ENCODE results near the gene ZNF608. TPM values are rescaled to one million over a fixed set of nuclear protein-coding genes. Genes with fewer than 3 reads are reported as not detected.
A peak's percentile ranks its signal among the peaks of the same experiment; 100 is the strongest.

ZNF608 gene
- total RNA-seq, 1 donor from 2014 or later, result 213 TPM

DNA sequence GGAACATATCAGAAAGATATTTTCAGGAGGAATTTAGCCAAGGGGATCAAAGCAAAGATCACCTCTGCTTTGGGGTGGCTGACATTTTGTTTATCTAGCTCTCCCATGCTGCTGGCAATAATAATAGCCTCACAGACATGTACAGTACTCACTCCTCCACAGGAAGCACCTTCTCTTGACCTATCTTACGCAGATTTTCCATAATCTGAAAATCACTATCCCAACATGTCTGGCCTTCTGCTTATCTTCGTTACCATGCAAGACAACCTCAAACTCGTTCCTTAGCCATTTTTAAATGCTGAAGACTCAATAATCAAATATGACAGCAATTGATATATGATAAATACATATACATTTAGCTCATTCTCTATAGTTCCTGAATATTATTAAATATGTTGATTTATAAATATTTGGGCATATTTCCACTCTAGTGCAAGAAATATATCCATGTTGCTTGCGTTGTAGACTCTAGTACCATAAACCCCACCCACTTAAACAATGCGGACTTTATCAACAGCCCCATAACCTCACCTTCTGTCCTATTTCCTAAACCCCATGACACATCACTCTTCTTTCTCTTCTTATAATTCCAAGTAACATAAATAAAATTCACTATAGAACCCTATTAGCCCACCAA is 18.0 kb downstream of the ZNF608 start:
- H3K79me2 ChIP-seq (ENCODE audit: low read depth), result peaks cover 100% of the 10 kb centered on the region
- no peak overlapping the region for H3K4me2 ChIP-seq
- no peak for DNase-seq (ENCODE audit: low spot score)
- Mint-ChIP-seq H3K36me3 (peaks cover 35% of the 10 kb centered on the region), H3K27me3 (ENCODE audit: insufficient read depth, low read depth) (no peaks in the 10 kb centered on the region), H3K9me3 (peaks cover 2% of the 10 kb centered on the region), H3K27ac (no peak overlapping the region), H3K4me1 (peaks cover 66% of the 10 kb centered on the region), H3K4me3 (no peak overlapping the region)
- no peak overlapping the region for H3K4me3 ChIP-seq
- H3F3A ChIP-seq (ENCODE audit: low read depth), result peaks cover 13% of the 10 kb centered on the region
- no peak overlapping the region for H3K27ac ChIP-seq
- peaks cover 69% of the 10 kb centered on the region for H3K4me1 ChIP-seq
- no peak for TF ChIP-seq EZH2phosphoT487 (IDR thresholded peaks at IDR 0.05)
- no peak for TF ChIP-seq EZH2 (IDR thresholded peaks at IDR 0.05)
- TF ChIP-seq, protein P1, sequence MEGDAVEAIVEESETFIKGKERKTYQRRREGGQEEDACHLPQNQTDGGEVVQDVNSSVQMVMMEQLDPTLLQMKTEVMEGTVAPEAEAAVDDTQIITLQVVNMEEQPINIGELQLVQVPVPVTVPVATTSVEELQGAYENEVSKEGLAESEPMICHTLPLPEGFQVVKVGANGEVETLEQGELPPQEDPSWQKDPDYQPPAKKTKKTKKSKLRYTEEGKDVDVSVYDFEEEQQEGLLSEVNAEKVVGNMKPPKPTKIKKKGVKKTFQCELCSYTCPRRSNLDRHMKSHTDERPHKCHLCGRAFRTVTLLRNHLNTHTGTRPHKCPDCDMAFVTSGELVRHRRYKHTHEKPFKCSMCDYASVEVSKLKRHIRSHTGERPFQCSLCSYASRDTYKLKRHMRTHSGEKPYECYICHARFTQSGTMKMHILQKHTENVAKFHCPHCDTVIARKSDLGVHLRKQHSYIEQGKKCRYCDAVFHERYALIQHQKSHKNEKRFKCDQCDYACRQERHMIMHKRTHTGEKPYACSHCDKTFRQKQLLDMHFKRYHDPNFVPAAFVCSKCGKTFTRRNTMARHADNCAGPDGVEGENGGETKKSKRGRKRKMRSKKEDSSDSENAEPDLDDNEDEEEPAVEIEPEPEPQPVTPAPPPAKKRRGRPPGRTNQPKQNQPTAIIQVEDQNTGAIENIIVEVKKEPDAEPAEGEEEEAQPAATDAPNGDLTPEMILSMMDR (IDR thresholded peaks at IDR 0.05), result no peak
- no peaks in the 10 kb centered on the region for H3K27me3 ChIP-seq
- peaks cover 100% of the 10 kb centered on the region for H4K20me1 ChIP-seq (ENCODE audit: low read depth)
- H3K36me3 ChIP-seq, result peaks cover 4% of the 10 kb centered on the region
- no peaks in the 10 kb centered on the region for H3K9me3 ChIP-seq (ENCODE audit: low read depth)
- H2AFZ ChIP-seq (replicated peaks), result no peak overlapping the region
- no peak overlapping the region for H3K9ac ChIP-seq

DNA sequence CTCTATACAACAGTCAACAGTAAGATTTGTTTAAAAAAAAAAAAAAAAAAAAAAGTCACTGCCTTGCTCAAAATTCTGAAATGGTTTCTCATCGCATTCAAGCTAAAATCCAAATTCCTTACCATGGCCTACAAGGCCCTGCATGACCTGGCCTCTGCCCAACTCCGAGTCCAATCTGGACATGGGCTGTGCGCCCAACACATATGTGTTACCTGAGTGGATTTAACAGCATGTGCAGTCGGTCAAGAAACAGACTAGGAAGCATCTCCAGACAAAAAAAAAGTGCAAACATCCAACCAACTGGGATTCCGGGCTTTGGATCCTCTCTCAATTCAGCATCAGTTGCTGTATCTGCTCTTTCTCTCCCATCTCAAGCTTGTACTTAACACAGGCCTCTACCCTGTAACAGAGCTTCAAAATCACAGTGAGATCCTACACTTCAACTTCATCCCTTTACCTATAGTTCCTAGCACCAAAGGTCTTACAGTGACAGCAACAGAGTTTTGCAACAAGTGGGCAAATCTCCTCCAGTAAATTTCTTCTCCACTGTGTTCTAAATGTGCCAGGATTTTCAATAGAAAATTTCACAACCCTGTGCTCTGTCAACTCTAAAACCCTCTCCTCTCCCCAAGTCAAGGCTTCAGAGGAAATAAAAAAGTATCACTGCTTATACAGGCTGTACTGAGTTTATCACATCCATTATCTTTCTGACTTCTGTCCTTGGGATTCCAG is 19.6 kb downstream of the ZNF608 start:
- Mint-ChIP-seq H3K4me1 (peaks cover 58% of the 10 kb centered on the region), H3K36me3 (peaks cover 36% of the 10 kb centered on the region), H3K27me3 (ENCODE audit: insufficient read depth, low read depth) (no peaks in the 10 kb centered on the region), H3K27ac (peak overlapping the region; percentile 25), H3K9me3 (peaks cover 2% of the 10 kb centered on the region), H3K4me3 (no peak overlapping the region)
- Histone ChIP-seq H3K27ac (no peak overlapping the region), H3F3A (ENCODE audit: low read depth) (no peaks in the 10 kb centered on the region), H3K36me3 (peaks cover 4% of the 10 kb centered on the region), H3K27me3 (no peaks in the 10 kb centered on the region), H3K79me2 (ENCODE audit: low read depth) (peaks cover 100% of the 10 kb centered on the region), H3K9me3 (ENCODE audit: low read depth) (no peaks in the 10 kb centered on the region), H4K20me1 (ENCODE audit: low read depth) (peaks cover 100% of the 10 kb centered on the region), H3K4me1 (peaks cover 58% of the 10 kb centered on the region), H3K9ac (no peak overlapping the region), H2AFZ (replicated peaks) (no peak overlapping the region), H3K4me2 (no peak overlapping the region), H3K4me3 (no peak overlapping the region)
- TF ChIP-seq, protein P1 (IDR thresholded peaks at IDR 0.05), result no peak
- TF ChIP-seq EZH2phosphoT487 (IDR thresholded peaks at IDR 0.05), result no peak
- no peak for TF ChIP-seq EZH2 (IDR thresholded peaks at IDR 0.05)
- no peak for DNase-seq (ENCODE audit: low spot score)

DNA sequence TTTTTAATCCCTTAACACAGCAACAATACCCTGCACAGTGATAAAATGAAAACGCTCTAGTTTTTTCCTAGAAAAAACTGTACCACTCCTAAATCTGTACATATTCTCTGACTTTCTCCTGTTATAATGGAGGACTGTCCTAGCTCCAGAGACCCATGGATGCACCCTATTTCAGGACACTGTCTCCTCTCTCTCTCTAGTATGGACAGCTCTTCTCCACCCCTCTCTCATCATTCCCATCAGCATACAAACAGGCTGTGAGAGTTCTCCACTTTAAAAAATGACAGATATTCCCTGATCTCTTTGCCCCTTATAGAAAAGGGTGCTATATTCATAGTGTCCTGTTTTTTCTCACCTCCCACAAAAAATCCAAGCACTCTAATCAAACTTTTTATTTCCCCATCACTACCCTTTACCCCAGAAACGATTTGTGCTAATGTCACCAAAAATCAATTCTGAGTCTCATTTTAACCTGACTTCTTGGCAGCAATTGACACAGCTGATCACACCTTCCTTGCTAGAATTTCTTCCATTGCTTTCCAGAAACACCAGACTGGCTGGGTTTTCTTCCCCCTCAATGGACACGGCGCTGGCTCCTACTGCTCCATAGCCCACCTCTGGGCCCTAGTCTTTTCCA is 20.7 kb downstream of the ZNF608 start:
- peaks cover 62% of the 10 kb centered on the region for H3K4me1 Mint-ChIP-seq
- H3K27ac Mint-ChIP-seq, result no peak overlapping the region
- H3F3A ChIP-seq (ENCODE audit: low read depth), result no peaks in the 10 kb centered on the region
- H3K9me3 Mint-ChIP-seq, result peaks cover 2% of the 10 kb centered on the region
- H3K27me3 Mint-ChIP-seq (ENCODE audit: insufficient read depth, low read depth), result no peaks in the 10 kb centered on the region
- no peak overlapping the region for H3K4me2 ChIP-seq
- H3K4me1 ChIP-seq, result peaks cover 57% of the 10 kb centered on the region
- H3K4me3 Mint-ChIP-seq, result no peak overlapping the region
- no peak overlapping the region for H3K27ac ChIP-seq
- no peak for DNase-seq (ENCODE audit: low spot score)
- no peaks in the 10 kb centered on the region for H3K9me3 ChIP-seq (ENCODE audit: low read depth)
- TF ChIP-seq EZH2phosphoT487 (IDR thresholded peaks at IDR 0.05) (no peak), EZH2 (IDR thresholded peaks at IDR 0.05) (no peak)
- TF ChIP-seq, protein P1 (IDR thresholded peaks at IDR 0.05), result no peak
- H3K4me3 ChIP-seq, result no peak overlapping the region
- peaks cover 100% of the 10 kb centered on the region for H3K79me2 ChIP-seq (ENCODE audit: low read depth)
- H3K9ac ChIP-seq, result no peak overlapping the region
- no peak overlapping the region for H2AFZ ChIP-seq (replicated peaks)
- peaks cover 100% of the 10 kb centered on the region for H4K20me1 ChIP-seq (ENCODE audit: low read depth)
- peaks cover 4% of the 10 kb centered on the region for H3K36me3 ChIP-seq
- peaks cover 41% of the 10 kb centered on the region for H3K36me3 Mint-ChIP-seq
- no peaks in the 10 kb centered on the region for H3K27me3 ChIP-seq

Measured in neural progenitor cell (in vitro differentiated cells).